GM12872 (cell line): ENCODE results near the gene APBA2.

Experiments
- TF ChIP-seq, protein P1 (sequence below): IDR thresholded peaks from 3 replicates; pipeline ENCODE4 v1.5.1; 2011; ENCODE audit warnings: low read depth, mild to moderate bottlenecking, low read length, moderate library complexity; ENCODE audit not compliant: insufficient read depth

The APBA2 gene

GRCh38 chr15:28917791-28918140 lies 32.0 kb downstream of the APBA2 start:
- TF ChIP-seq, protein P1, sequence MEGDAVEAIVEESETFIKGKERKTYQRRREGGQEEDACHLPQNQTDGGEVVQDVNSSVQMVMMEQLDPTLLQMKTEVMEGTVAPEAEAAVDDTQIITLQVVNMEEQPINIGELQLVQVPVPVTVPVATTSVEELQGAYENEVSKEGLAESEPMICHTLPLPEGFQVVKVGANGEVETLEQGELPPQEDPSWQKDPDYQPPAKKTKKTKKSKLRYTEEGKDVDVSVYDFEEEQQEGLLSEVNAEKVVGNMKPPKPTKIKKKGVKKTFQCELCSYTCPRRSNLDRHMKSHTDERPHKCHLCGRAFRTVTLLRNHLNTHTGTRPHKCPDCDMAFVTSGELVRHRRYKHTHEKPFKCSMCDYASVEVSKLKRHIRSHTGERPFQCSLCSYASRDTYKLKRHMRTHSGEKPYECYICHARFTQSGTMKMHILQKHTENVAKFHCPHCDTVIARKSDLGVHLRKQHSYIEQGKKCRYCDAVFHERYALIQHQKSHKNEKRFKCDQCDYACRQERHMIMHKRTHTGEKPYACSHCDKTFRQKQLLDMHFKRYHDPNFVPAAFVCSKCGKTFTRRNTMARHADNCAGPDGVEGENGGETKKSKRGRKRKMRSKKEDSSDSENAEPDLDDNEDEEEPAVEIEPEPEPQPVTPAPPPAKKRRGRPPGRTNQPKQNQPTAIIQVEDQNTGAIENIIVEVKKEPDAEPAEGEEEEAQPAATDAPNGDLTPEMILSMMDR, result no peak

DNA sequence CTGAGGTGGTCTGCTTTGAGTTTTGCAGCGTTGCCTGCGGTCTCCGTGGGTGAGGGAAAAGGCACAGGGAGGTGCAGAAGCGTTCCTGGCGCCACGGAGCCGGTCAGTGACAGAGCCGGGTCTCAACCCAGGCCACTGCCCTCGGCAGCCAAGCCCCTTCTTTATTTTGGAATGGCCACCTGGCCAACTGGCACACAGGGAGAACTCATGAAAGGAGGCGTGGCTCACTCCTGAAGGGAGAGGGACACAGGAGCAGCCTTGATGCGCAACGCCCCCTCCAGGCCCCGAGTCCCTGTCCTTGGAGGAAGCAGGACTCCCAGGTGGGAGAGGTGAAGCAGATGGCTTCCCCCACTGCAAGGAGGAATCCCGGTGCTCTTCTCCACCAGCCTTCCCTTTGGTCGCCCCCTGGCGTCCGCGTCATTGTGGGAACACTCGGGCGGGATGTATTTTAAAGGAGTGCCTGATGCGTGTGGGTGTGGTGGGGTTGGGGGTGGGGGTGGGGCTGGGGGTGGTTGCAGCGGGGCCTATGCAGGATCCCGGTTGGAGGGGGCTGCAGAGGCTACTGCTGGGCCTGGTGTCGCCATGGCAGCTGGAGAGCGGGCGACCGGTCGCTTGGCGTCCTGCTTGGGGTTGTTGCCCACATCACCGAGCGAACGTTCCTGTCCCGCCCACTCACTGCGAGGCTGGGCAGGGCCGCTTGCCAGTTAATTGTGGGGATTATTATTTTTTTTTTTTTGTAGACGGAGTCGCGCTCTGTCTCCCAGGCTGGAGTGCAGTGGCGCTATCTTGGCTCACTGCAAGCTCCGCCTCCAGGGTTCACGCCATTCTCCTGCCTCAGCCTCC lies 32.6 kb downstream of the APBA2 start:
- TF ChIP-seq, protein P1, result no peak

GRCh38 chr15:28919201-28919635 lies 33.4 kb downstream of the APBA2 start:
- TF ChIP-seq, protein P1, result no peak

DNA sequence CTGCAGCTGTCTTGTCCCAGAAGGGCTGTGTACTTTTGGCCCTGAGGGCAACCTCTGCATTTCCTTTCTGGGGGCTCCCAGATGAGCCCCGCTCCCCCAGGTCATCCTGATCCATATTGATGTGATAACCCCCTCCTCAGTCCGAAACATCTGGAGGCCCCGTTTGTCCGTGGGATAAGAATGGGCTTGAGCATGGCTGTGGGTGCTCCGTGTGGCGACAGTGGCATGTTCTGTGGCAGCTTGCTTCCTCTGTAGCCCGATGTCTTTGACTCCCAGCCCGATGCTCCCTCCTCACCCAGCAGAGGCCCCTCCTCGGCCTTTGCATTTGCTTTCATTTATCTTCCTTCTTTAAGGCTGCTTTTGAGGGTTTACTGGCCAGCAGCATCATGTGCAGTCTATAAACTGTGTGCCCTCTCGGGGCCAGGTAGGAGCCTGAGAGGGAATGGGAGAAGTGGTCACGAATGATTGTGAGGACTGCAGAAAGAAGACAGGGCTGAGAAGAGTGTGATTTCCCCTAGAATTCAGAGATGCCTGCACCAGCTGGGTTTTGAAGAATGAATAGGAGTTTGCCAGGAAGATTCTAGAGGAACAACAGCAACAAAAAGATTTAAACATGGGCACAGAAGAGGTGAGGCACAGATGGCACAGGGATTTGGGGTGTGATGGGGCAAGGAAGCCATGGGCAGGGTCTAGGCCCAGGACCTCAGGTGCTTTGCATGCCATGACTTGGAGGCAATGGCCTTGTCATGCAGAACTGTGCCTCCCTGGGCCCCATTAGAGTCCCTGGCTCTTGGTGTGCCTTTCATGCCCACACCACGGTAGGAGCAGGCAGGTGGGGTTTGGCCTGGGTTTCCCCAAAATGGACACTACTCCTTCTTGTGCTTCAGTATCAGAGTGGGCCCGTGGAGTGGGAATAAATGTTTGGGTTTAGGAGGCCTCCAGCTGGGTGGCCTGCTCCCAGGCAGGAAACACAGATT lies 34.2 kb downstream of the APBA2 start:
- TF ChIP-seq, protein P1, result no peak

GRCh38 chr15:28920781-28921331 lies 35.1 kb downstream of the APBA2 start:
- TF ChIP-seq, protein P1, result no peak

- TF ChIP-seq, protein P1, result no peak
Measured at GRCh38 chr15:28921336-28921735, 35.6 kb downstream of the APBA2 start.
